GM21737 (cell line): Measurements from ENCODE around the gene RRP1.
"Not testable (repeated sequence)": the region's sequence is repeated elsewhere in the genome, so short reads cannot be mapped to it uniquely, and the experiment has no call there.

Experiments
- ATAC-seq: cut with Tn5 transposase; IDR thresholded peaks from one replicate; pipeline ENCODE4 v1.9.1; 2021; ENCODE audit warnings: mild to moderate bottlenecking, moderate library complexity; ENCODE audit not compliant: unreplicated experiment

Gene RRP1

GRCh38 chr21:43835050-43835449 lies 45.7 kb downstream of the RRP1 start:
- no peak for ATAC-seq

- no peak for ATAC-seq
Observed at GRCh38 chr21:43835861-43836260, 46.5 kb downstream of the RRP1 start.

GRCh38 chr21:43836616-43837015 lies 47.2 kb downstream of the RRP1 start:
- no peak for ATAC-seq

- ATAC-seq: no peak
Observed at GRCh38 chr21:43840259-43840658, 50.9 kb downstream of the RRP1 start.

- ATAC-seq: no peak
Observed at GRCh38 chr21:43842742-43843141, 53.4 kb downstream of the RRP1 start.

- ATAC-seq: not testable (repeated sequence)
Observed at GRCh38 chr21:43844906-43845305, 55.5 kb downstream of the RRP1 start.

- no peak for ATAC-seq
Observed at GRCh38 chr21:43845386-43845785, 56.0 kb downstream of the RRP1 start.

- no peak for ATAC-seq
Observed at GRCh38 chr21:43846430-43846829, 57.1 kb downstream of the RRP1 start.

- no peak for ATAC-seq
Observed at GRCh38 chr21:43847301-43847700, 57.9 kb downstream of the RRP1 start.

- no peak for ATAC-seq
Observed at GRCh38 chr21:43848771-43849170, 59.4 kb downstream of the RRP1 start.

GRCh38 chr21:43849532-43850299 lies 60.3 kb downstream of the RRP1 start:
- ATAC-seq: no peak

- ATAC-seq: no peak
Observed at GRCh38 chr21:43850728-43851295, 61.4 kb downstream of the RRP1 start.

GRCh38 chr21:43851593-43851992 lies 62.2 kb downstream of the RRP1 start:
- ATAC-seq: no peak

- peak; percentile 19 for ATAC-seq
Observed at GRCh38 chr21:43853851-43854772, 64.7 kb downstream of the RRP1 start.
